HepG2 (cell line): Measurements from ENCODE around the gene ZSWIM6.
"Not testable (repeated sequence)": the region's sequence is repeated elsewhere in the genome, so short reads cannot be mapped to it uniquely, and the experiment has no call there.

Experiments
- GTF2F1 ChIP-seq: fragments of 150-350 bp; IDR thresholded peaks from 2 replicates; pipeline ENCODE4 v1.6.1; 2014; ENCODE audit warnings: low read length
- NFATC3 ChIP-seq: sonication (generic); formaldehyde crosslinking; IDR thresholded peaks from 2 replicates; pipeline ENCODE4 v1.5.1; 2020; ENCODE audit warnings: mild to moderate bottlenecking, missing genetic modification reagents
- PHF8 ChIP-seq: sonication (generic); formaldehyde crosslinking; IDR thresholded peaks from 2 replicates; pipeline ENCODE4 v1.5.0; 2020; ENCODE audit warnings: missing genetic modification reagents
- POLR2A ChIP-seq, 2 experiments: IDR thresholded peaks; 2 replicates each; pipeline ENCODE4 v1.6.1; 2011; ENCODE audit warnings: low read depth in 2 of 2, low read length in 2 of 2, mild to moderate bottlenecking in 1 of 2, moderate library complexity in 1 of 2; ENCODE audit not compliant: insufficient read depth in 1 of 2
- ZNF124 ChIP-seq: sonication (generic); formaldehyde crosslinking; IDR thresholded peaks from 2 replicates; pipeline ENCODE4 v1.4.0; 2020; ENCODE audit warnings: missing genetic modification reagents
- TF ChIP-seq, protein P1 (sequence below): sonication (generic); formaldehyde crosslinking; IDR thresholded peaks from 2 replicates; pipeline ENCODE4 v1.5.0; 2020; ENCODE audit warnings: mild to moderate bottlenecking, missing genetic modification reagents, moderate library complexity
- TF ChIP-seq, protein P2 (sequence below): sonication (generic); formaldehyde crosslinking; IDR thresholded peaks from 2 replicates; pipeline ENCODE4 v1.4.0; 2020; ENCODE audit warnings: missing genetic modification reagents, borderline replicate concordance
- TF ChIP-seq, protein P3 (sequence below): sonication (generic); formaldehyde crosslinking; IDR thresholded peaks from 2 replicates; pipeline ENCODE4 v1.4.0; 2020; ENCODE audit warnings: missing genetic modification reagents, mild to moderate bottlenecking, borderline replicate concordance
- TF ChIP-seq, protein P4 (sequence below): sonication (generic); formaldehyde crosslinking; IDR thresholded peaks from 2 replicates; pipeline ENCODE4 v1.5.1; 2020; ENCODE audit warnings: mild to moderate bottlenecking, missing genetic modification reagents, moderate library complexity
- TF ChIP-seq, protein P5 (sequence below): sonication (generic); formaldehyde crosslinking; IDR thresholded peaks from 2 replicates; pipeline ENCODE4 v1.4.0; 2020; ENCODE audit warnings: low read depth, mild to moderate bottlenecking, missing genetic modification reagents
- TF ChIP-seq, protein P6 (sequence below), 2 experiments: sonication (generic) in 1 of 2; formaldehyde crosslinking in 1 of 2; IDR thresholded peaks; 2 replicates each; pipeline versions ENCODE4 v1.5.1 to v1.6.1; 2011 to 2020; ENCODE audit warnings: borderline replicate concordance in 1 of 2, low read depth in 1 of 2, low read length in 1 of 2, mild to moderate bottlenecking in 1 of 2, missing genetic modification reagents in 1 of 2, moderate library complexity in 1 of 2
- TF ChIP-seq, protein P7 (sequence below), 2 experiments: IDR thresholded peaks; 2 replicates each; pipeline ENCODE4 v1.6.1; 2011 to 2012; ENCODE audit warnings: low read length in 2 of 2, borderline replicate concordance in 1 of 2, low read depth in 1 of 2, mild to moderate bottlenecking in 1 of 2, moderate library complexity in 1 of 2

DNA sequence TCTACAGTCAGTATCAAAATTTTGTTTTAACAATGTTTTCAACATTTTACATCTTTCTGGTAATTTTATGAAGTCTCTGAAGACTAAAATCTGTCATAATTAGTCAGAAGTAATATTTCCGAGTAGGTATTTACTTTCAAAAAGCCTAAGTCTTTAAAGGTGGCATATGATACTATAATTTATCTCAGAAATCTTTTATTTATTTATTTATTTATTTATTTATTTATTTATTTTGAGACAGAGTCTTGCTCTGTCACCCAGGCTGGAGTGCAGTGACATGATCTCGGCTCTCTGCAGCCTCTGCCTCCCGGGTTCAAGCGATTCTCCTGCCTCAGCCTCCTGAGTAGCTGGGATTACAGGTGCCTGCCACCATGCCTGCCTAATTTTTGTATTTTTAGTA is 74.4 kb downstream of the ZSWIM6 start:
- TF ChIP-seq GTF2F1; PHF8 (CRISPR knock-in tag); NFATC3 (CRISPR knock-in tag); POLR2A (IDR thresholded peaks at IDR 0.05; ENCODE audit: insufficient read depth in 1 of 2, low read depth in 2 of 2, low read length in 2 of 2); ZNF124: not testable (repeated sequence)
- TF ChIP-seq, protein P1, sequence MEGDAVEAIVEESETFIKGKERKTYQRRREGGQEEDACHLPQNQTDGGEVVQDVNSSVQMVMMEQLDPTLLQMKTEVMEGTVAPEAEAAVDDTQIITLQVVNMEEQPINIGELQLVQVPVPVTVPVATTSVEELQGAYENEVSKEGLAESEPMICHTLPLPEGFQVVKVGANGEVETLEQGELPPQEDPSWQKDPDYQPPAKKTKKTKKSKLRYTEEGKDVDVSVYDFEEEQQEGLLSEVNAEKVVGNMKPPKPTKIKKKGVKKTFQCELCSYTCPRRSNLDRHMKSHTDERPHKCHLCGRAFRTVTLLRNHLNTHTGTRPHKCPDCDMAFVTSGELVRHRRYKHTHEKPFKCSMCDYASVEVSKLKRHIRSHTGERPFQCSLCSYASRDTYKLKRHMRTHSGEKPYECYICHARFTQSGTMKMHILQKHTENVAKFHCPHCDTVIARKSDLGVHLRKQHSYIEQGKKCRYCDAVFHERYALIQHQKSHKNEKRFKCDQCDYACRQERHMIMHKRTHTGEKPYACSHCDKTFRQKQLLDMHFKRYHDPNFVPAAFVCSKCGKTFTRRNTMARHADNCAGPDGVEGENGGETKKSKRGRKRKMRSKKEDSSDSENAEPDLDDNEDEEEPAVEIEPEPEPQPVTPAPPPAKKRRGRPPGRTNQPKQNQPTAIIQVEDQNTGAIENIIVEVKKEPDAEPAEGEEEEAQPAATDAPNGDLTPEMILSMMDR: not testable (repeated sequence)
- TF ChIP-seq, protein P2, sequence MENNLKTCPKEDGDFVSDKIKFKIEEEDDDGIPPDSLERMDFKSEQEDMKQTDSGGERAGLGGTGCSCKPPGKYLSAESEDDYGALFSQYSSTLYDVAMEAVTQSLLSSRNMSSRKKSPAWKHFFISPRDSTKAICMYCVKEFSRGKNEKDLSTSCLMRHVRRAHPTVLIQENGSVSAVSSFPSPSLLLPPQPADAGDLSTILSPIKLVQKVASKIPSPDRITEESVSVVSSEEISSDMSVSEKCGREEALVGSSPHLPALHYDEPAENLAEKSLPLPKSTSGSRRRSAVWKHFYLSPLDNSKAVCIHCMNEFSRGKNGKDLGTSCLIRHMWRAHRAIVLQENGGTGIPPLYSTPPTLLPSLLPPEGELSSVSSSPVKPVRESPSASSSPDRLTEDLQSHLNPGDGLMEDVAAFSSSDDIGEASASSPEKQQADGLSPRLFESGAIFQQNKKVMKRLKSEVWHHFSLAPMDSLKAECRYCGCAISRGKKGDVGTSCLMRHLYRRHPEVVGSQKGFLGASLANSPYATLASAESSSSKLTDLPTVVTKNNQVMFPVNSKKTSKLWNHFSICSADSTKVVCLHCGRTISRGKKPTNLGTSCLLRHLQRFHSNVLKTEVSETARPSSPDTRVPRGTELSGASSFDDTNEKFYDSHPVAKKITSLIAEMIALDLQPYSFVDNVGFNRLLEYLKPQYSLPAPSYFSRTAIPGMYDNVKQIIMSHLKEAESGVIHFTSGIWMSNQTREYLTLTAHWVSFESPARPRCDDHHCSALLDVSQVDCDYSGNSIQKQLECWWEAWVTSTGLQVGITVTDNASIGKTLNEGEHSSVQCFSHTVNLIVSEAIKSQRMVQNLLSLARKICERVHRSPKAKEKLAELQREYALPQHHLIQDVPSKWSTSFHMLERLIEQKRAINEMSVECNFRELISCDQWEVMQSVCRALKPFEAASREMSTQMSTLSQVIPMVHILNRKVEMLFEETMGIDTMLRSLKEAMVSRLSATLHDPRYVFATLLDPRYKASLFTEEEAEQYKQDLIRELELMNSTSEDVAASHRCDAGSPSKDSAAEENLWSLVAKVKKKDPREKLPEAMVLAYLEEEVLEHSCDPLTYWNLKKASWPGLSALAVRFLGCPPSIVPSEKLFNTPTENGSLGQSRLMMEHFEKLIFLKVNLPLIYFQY (CRISPR knock-in tag): not testable (repeated sequence)
- TF ChIP-seq, protein P3, sequence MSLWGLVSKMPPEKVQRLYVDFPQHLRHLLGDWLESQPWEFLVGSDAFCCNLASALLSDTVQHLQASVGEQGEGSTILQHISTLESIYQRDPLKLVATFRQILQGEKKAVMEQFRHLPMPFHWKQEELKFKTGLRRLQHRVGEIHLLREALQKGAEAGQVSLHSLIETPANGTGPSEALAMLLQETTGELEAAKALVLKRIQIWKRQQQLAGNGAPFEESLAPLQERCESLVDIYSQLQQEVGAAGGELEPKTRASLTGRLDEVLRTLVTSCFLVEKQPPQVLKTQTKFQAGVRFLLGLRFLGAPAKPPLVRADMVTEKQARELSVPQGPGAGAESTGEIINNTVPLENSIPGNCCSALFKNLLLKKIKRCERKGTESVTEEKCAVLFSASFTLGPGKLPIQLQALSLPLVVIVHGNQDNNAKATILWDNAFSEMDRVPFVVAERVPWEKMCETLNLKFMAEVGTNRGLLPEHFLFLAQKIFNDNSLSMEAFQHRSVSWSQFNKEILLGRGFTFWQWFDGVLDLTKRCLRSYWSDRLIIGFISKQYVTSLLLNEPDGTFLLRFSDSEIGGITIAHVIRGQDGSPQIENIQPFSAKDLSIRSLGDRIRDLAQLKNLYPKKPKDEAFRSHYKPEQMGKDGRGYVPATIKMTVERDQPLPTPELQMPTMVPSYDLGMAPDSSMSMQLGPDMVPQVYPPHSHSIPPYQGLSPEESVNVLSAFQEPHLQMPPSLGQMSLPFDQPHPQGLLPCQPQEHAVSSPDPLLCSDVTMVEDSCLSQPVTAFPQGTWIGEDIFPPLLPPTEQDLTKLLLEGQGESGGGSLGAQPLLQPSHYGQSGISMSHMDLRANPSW (CRISPR knock-in tag): not testable (repeated sequence)
- TF ChIP-seq, protein P4, sequence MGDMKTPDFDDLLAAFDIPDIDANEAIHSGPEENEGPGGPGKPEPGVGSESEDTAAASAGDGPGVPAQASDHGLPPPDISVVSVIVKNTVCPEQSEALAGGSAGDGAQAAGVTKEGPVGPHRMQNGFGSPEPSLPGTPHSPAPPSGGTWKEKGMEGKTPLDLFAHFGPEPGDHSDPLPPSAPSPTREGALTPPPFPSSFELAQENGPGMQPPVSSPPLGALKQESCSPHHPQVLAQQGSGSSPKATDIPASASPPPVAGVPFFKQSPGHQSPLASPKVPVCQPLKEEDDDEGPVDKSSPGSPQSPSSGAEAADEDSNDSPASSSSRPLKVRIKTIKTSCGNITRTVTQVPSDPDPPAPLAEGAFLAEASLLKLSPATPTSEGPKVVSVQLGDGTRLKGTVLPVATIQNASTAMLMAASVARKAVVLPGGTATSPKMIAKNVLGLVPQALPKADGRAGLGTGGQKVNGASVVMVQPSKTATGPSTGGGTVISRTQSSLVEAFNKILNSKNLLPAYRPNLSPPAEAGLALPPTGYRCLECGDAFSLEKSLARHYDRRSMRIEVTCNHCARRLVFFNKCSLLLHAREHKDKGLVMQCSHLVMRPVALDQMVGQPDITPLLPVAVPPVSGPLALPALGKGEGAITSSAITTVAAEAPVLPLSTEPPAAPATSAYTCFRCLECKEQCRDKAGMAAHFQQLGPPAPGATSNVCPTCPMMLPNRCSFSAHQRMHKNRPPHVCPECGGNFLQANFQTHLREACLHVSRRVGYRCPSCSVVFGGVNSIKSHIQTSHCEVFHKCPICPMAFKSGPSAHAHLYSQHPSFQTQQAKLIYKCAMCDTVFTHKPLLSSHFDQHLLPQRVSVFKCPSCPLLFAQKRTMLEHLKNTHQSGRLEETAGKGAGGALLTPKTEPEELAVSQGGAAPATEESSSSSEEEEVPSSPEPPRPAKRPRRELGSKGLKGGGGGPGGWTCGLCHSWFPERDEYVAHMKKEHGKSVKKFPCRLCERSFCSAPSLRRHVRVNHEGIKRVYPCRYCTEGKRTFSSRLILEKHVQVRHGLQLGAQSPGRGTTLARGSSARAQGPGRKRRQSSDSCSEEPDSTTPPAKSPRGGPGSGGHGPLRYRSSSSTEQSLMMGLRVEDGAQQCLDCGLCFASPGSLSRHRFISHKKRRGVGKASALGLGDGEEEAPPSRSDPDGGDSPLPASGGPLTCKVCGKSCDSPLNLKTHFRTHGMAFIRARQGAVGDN: not testable (repeated sequence)
- TF ChIP-seq, protein P5, sequence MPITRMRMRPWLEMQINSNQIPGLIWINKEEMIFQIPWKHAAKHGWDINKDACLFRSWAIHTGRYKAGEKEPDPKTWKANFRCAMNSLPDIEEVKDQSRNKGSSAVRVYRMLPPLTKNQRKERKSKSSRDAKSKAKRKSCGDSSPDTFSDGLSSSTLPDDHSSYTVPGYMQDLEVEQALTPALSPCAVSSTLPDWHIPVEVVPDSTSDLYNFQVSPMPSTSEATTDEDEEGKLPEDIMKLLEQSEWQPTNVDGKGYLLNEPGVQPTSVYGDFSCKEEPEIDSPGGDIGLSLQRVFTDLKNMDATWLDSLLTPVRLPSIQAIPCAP: not testable (repeated sequence)
- TF ChIP-seq, protein P6, sequence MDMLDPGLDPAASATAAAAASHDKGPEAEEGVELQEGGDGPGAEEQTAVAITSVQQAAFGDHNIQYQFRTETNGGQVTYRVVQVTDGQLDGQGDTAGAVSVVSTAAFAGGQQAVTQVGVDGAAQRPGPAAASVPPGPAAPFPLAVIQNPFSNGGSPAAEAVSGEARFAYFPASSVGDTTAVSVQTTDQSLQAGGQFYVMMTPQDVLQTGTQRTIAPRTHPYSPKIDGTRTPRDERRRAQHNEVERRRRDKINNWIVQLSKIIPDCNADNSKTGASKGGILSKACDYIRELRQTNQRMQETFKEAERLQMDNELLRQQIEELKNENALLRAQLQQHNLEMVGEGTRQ (IDR thresholded peaks at IDR 0.05; ENCODE audit: low read depth, low read length): not testable (repeated sequence)
- TF ChIP-seq, protein P6 (CRISPR knock-in tag; IDR thresholded peaks at IDR 0.05; ENCODE audit: borderline replicate concordance): not testable (repeated sequence)
- TF ChIP-seq, protein P7, sequence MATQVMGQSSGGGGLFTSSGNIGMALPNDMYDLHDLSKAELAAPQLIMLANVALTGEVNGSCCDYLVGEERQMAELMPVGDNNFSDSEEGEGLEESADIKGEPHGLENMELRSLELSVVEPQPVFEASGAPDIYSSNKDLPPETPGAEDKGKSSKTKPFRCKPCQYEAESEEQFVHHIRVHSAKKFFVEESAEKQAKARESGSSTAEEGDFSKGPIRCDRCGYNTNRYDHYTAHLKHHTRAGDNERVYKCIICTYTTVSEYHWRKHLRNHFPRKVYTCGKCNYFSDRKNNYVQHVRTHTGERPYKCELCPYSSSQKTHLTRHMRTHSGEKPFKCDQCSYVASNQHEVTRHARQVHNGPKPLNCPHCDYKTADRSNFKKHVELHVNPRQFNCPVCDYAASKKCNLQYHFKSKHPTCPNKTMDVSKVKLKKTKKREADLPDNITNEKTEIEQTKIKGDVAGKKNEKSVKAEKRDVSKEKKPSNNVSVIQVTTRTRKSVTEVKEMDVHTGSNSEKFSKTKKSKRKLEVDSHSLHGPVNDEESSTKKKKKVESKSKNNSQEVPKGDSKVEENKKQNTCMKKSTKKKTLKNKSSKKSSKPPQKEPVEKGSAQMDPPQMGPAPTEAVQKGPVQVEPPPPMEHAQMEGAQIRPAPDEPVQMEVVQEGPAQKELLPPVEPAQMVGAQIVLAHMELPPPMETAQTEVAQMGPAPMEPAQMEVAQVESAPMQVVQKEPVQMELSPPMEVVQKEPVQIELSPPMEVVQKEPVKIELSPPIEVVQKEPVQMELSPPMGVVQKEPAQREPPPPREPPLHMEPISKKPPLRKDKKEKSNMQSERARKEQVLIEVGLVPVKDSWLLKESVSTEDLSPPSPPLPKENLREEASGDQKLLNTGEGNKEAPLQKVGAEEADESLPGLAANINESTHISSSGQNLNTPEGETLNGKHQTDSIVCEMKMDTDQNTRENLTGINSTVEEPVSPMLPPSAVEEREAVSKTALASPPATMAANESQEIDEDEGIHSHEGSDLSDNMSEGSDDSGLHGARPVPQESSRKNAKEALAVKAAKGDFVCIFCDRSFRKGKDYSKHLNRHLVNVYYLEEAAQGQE (IDR thresholded peaks at IDR 0.05; ENCODE audit: borderline replicate concordance in 1 of 2, low read depth in 1 of 2, low read length in 2 of 2): not testable (repeated sequence)
